Tibial nerve (tissue), 4 donors: Measurements from ENCODE around the gene TEAD3.

Experiments used
- CTCF ChIP-seq, 5 experiments: fragments of 200-600 bp in 3 of 5; fragments of 450-650 bp in 2 of 5; sonication (generic) in 3 of 5; IDR thresholded peaks; one replicate each; pipeline ENCODE4 v1.5.1; 2016 to 2019; ENCODE audit warnings: antibody characterized with exemption in 5 of 5, mild to moderate bottlenecking in 3 of 5, moderate library complexity in 2 of 5
- EP300 ChIP-seq, 2 donors: sonication (generic); formaldehyde crosslinking; IDR thresholded peaks; one replicate each; pipeline ENCODE4 v1.6.1; 2017; ENCODE audit warnings: antibody characterized with exemption in 2 of 2, mild to moderate bottlenecking in 1 of 2
- POLR2A ChIP-seq, 2 donors: fragments of 450-650 bp; IDR thresholded peaks; one replicate each; pipeline ENCODE4 v1.6.1; 2017; ENCODE audit warnings: antibody characterized with exemption in 2 of 2, mild to moderate bottlenecking in 2 of 2, moderate library complexity in 2 of 2

DNA sequence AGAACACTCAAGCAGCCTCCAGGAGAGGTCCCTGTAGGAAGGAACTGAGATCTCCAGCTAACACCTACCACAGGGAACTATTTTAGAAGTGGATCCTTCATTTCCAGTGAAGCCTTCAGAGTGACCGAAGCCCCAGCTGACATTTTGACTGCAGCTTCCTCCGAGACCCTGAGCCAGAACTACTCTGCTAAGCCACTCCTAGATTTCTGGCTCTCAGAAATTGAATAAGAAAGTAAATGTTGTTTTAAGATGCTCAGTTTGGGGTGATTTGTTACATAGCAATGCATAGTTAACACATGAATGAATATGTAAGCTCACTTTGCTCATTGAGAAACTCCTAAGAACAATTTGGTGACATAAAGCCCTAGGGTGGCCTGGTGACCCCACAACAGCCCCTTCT lies 10.3 kb upstream of the TEAD3 start:
- TF ChIP-seq CTCF (IDR thresholded peaks at IDR 0.05) (no peak), POLR2A (IDR thresholded peaks at IDR 0.05) (no peak), EP300 (IDR thresholded peaks at IDR 0.05) (no peak)
